Lung (tissue), 12 donors: Measurements from ENCODE around the gene EPHA4. TPM values are rescaled to one million over a fixed set of nuclear protein-coding genes. Genes with fewer than 3 reads are reported as not detected.

ENCODE experiments used
- ATAC-seq: fragments of 200-7000 bp; cut with Tn5 transposase; one replicate; pipeline ENCODE4 v1.9.1; 2020; ENCODE audit warnings: moderate number of reproducible peaks; ENCODE audit not compliant: insufficient read depth, low FRiP score
- DNase-seq, 3 donors: peaks; one replicate each; pipeline ENCODE4 v3.0.0-alpha.2; 2013 to 2017
- H3K27ac ChIP-seq, 2 donors: one replicate each; pipeline ENCODE4 v1.5.1; 2013; ENCODE audit warnings: mild to moderate bottlenecking in 2 of 2, moderate library complexity in 2 of 2, control low read depth in 1 of 2, inconsistent platforms in 1 of 2, low read depth in 1 of 2, low read length in 1 of 2
- H3K27me3 ChIP-seq, 3 donors: one replicate each; pipeline ENCODE4 v1.5.1; 2013; ENCODE audit warnings: low read length in 2 of 3; ENCODE audit not compliant: control insufficient read depth in 3 of 3, insufficient read depth in 3 of 3
- H3K36me3 ChIP-seq, 4 donors: one replicate each; pipeline ENCODE4 v1.5.1; 2013; ENCODE audit warnings: low read length in 4 of 4, mild to moderate bottlenecking in 1 of 4, moderate library complexity in 1 of 4; ENCODE audit not compliant: control insufficient read depth in 4 of 4, insufficient read depth in 4 of 4
- H3K4me1 ChIP-seq, 5 donors: one replicate each; pipeline ENCODE4 v1.5.1; 2013; ENCODE audit warnings: low read length in 5 of 5, mild to moderate bottlenecking in 2 of 5, moderate library complexity in 1 of 5; ENCODE audit not compliant: control insufficient read depth in 5 of 5, insufficient read depth in 5 of 5
- H3K4me3 ChIP-seq: one replicate; pipeline ENCODE4 v1.5.1; 2013; ENCODE audit warnings: mild to moderate bottlenecking, control low read depth, moderate library complexity
- H3K9ac ChIP-seq, 2 donors: one replicate each; pipeline ENCODE4 v1.5.1; 2013; ENCODE audit warnings: low read length in 2 of 2, control low read depth in 1 of 2; ENCODE audit not compliant: insufficient read depth in 1 of 2
- H3K9me3 ChIP-seq, 4 donors: one replicate each; pipeline ENCODE4 v1.5.1; 2013; ENCODE audit warnings: low read length in 3 of 4, mild to moderate bottlenecking in 1 of 4, moderate library complexity in 1 of 4; ENCODE audit not compliant: control insufficient read depth in 4 of 4, insufficient read depth in 3 of 4
- CTCF ChIP-seq: IDR thresholded peaks from 2 replicates; pipeline ENCODE4 v1.5.1; 2012; ENCODE audit warnings: mild to moderate bottlenecking; ENCODE audit errors: control extremely low read depth, extremely low read depth
- WGBS, 2 donors: extraction: QIAGEN DNeasy Blood & Tissue Kit; methylation state at CpG; one replicate each; pipeline ENCODE4 v1.1.7; 2013; 5-methylcytosine and 5-hydroxymethylcytosine counted together
- polyA plus RNA-seq, 2 donors: library from polyadenylated mRNA; stranded (reverse); fragments of 200-250 nt; gene quantifications; one replicate each; pipeline ENCODE4 v1.2.1, GENCODE V29; 2013
- total RNA-seq, 2 donors: library from RNA; depleted of rRNA in 1 of 2; stranded (reverse); fragments of >200 nt in 1 of 2; gene quantifications; one replicate each; pipeline ENCODE4 v1.2.1, GENCODE V29; 2014 to 2021
- donor health status: control.
- donor health status: control.
- donor health status: Bipolar disorder and iron deficiency.
- donor health status: healthy.
- donor health status: DM: yes; HTN: yes; CAD: no.

Gene EPHA4
- total and polyA plus RNA-seq, 4 donors: 2.5 to 28.8 (median 14.7) TPM

GRCh38 chr2:221610255-221610654, 38.2 kb upstream of the EPHA4 start:
- Histone ChIP-seq H3K36me3 (no peaks in the 10 kb centered on the region), H3K4me3 (no peak overlapping the region), H3K4me1 (peaks cover 0 to 9% (median 2%) of the 10 kb centered on the region in 5 donors), H3K27ac (no peak overlapping the region), H3K9ac (no peak overlapping the region), H3K27me3 (peaks cover 0 to 2% (median 0%) of the 10 kb centered on the region in 3 donors), H3K9me3 (no peaks in the 10 kb centered on the region)
- ATAC-seq (no peak), DNase-seq (no peak)
- WGBS, 2 donors: 73 to 74% methylated on average over 2 of the region's 2 CpGs
- TF ChIP-seq CTCF: no peak

GRCh38 chr2:221608442-221608841, 36.3 kb upstream of the EPHA4 start:
- DNase-seq: no peak
- no peaks in the 10 kb centered on the region for H3K9me3 ChIP-seq

GRCh38 chr2:221606424-221606823, 34.3 kb upstream of the EPHA4 start:
- H3K9ac ChIP-seq: no peak overlapping the region
- no peaks in the 10 kb centered on the region for H3K36me3 ChIP-seq
- no peaks in the 10 kb centered on the region for H3K9me3 ChIP-seq
- ATAC-seq (no peak), DNase-seq (peak in 1 of 3 donors; percentile 10)
- H3K4me1 ChIP-seq: peaks cover 0 to 2% (median 0%) of the 10 kb centered on the region in 5 donors
- TF ChIP-seq CTCF: no peak
- no peak overlapping the region for H3K27ac ChIP-seq
- 75 to 87% methylated on average over 6 of the region's 6 CpGs for WGBS, 2 donors
- peaks cover 0 to 2% (median 0%) of the 10 kb centered on the region in 3 donors for H3K27me3 ChIP-seq
- no peak overlapping the region for H3K4me3 ChIP-seq

More at GRCh38 chr2:221608442-221608841, 36.3 kb upstream of the EPHA4 start:
- TF ChIP-seq CTCF: no peak
- ATAC-seq: no peak
- no peak overlapping the region for H3K27ac ChIP-seq
- peaks cover 0 to 9% (median 2%) of the 10 kb centered on the region in 5 donors for H3K4me1 ChIP-seq
- WGBS, 2 donors: 71 to 83% methylated on average over 3 of the region's 3 CpGs
- H3K36me3 ChIP-seq: no peaks in the 10 kb centered on the region
- no peak overlapping the region for H3K9ac ChIP-seq
- no peak overlapping the region for H3K4me3 ChIP-seq
- H3K27me3 ChIP-seq: peaks cover 0 to 2% (median 0%) of the 10 kb centered on the region in 3 donors

- no peak for ATAC-seq
- WGBS, 2 donors: 69 to 82% methylated on average over 2 of the region's 2 CpGs
- DNase-seq: no peak
- Histone ChIP-seq H3K27me3 (peaks cover 0 to 2% (median 0%) of the 10 kb centered on the region in 3 donors), H3K27ac (no peak overlapping the region), H3K9me3 (no peaks in the 10 kb centered on the region), H3K9ac (no peak overlapping the region), H3K36me3 (no peaks in the 10 kb centered on the region), H3K4me1 (peaks cover 0 to 2% (median 0%) of the 10 kb centered on the region in 5 donors), H3K4me3 (no peak overlapping the region)
- no peak for TF ChIP-seq CTCF
These were observed 33.7 kb upstream of the EPHA4 start for GRCh38 chr2:221605751-221606240.
